GM19467 (cell line): ENCODE measurements around the gene DNAAF3.
"Not testable (repeated sequence)": the region's sequence is repeated elsewhere in the genome, so short reads cannot be mapped to it uniquely, and the experiment has no call there.

Experiments
- ATAC-seq: cut with Tn5 transposase; IDR thresholded peaks from one replicate; pipeline ENCODE4 v1.9.1; 2021; ENCODE audit warnings: mild to moderate bottlenecking, moderate library complexity; ENCODE audit not compliant: unreplicated experiment

The DNAAF3 gene

DNA sequence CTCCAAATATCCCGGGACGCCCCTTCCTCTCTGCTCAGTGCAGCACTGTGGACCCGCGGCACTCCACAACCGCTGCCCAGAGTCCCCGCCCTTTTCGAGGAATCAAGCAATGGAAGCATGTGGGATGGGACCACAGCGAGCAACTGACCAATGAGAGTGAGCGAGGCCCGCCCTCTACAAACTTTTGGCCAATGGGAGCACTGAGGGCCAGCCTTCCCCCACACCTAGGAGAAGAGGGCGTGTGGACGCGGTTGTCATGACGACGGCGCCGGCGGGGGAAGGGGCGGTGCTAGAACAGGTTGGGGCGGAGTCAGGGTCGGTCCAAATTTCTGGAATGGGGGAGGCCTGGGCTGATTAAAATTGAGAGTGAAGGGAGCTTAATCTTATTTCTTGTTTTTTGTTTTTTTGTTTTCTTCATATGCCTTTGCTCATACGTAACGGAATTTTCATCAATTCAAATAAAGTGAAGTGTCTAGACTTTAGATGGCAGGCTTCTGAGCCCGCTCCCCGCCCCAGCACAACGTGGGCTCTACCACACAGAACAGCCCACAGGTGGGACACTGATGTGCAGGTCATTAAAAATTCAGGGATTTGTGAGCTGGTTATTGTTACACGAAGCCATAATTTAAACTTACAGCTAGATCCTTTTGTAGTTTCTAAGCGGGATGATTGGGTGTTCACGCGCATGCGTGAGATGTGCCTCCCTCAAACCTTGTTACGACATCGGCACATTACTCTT, at the start of gene DNAAF3:
TSS of gene DNAAF3 (minus strand) at position 84 of the 739 bp plus-strand sequence. CDS start 200 bp downstream, outside the sequence.
- ATAC-seq, result no peak

DNA sequence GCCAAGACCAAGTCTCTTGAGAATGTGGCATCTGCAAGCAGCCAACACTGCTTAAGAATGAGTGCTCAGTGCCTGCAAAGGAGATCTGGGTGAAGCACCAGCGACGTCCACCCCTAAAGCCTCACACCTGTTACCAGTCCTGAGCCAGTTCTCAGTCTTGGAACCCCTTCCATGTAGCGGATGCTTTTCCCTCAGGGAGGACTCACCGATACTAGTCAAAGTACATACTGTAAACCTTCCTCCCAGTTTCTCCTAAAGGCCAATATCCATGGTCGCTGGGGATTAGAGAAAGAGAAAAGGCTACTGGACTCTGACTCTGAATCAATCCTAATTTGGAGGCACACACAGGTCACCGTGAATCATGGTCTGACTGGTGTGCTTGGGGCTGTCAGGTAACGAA, 47.1 kb upstream of the DNAAF3 start:
- ATAC-seq, result no peak

DNA sequence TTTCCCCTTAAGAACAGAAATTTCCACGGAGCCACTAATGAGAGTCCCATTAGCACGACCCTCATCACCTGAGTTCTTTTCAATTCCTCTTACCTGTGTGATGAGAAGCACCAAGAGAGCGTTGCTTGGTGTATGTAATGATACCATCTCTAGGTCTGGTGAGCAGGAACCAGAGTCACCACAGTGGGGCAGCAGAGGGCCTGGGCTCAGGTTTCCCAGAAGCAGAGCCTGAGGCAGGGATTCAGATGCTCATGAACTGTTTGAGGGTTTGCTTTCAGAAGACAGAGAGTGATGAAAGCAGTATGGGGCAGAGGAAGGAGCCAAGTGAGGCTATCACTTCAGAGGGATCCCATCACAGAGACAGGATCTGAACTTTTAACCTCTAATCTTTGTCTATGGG, 46.0 kb upstream of the DNAAF3 start:
- ATAC-seq, result no peak

DNA sequence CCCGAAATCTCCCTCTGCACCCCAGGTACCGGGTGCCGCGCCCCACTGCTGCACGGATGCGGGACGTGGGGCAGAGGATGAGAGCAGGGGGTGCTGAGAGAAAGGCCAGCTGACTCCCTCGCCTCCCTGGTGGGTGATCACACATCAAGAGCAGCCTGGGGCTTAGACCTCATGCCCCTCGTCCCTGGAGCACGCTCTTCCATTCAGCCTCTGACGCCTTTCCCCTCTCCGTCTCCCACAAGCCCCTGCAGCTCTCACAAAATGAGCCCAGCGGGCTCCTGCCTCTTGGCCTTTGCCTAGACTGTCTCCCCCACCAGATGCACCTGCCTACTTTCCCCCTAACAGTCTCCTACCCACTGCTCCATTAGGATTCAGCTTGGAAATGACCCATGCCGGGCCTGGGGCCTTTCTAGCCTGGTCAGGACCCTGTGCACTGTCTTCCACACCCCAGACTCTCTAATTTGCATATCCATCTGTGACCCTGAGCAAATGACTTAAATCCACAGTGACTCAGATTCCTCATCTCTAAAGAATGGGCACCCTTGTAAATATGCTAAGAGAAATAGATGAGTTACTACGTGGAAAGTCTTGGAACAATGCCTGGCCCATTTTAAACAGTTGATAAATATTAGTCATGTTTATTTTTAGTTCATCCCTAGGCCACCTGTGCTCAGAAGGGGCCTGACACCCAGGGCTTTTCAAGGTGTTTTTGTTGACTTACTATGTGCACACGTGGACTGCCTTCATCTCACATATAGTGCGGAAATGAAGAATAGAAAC, 43.5 kb upstream of the DNAAF3 start:
- no peak for ATAC-seq

DNA sequence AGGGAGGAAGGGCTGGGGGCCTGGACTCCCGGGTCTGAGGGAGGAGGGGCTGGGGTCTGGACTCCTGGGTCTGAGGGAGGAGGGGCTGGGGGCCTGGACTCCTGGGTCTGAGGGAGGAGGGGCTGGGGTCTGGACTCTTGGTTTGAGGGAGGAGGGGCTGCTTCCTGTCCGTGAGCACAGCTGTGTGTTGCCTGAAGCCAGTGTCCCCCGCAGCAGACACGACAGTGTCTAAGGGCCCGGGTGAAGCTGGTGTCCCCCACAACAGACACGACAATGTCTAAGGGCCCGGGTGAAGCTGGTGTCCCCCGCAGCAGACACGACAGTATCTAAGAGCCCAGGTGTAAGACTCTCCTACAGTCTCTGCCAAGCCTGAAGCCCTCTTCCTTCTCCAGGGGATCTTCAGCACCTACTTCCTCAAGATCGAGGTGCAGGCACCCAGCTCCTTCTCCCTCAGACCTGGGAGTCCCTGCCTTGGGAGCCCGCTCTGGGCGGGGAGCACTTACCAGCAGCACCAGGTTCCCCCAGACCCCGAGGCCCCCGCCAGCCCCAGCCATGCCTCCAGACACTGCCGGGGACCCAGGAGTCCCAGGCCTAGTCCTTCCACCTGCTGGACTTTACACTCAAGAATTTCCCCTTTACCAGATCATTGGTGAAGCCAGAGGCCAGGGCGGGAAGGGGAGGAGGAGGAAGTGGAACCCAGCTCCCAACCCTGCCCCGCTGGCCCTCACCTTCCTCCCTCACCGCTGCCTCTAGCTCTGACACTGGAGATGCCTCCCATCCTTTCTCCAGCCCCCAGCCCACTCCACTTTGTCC, 42.7 kb upstream of the DNAAF3 start, which contains the start of gene PTPRH:
TSS of gene PTPRH (minus strand) at position 622 of the 813 bp plus-strand sequence. CDS start at position 554, 68 bp downstream.
- no peak for ATAC-seq

DNA sequence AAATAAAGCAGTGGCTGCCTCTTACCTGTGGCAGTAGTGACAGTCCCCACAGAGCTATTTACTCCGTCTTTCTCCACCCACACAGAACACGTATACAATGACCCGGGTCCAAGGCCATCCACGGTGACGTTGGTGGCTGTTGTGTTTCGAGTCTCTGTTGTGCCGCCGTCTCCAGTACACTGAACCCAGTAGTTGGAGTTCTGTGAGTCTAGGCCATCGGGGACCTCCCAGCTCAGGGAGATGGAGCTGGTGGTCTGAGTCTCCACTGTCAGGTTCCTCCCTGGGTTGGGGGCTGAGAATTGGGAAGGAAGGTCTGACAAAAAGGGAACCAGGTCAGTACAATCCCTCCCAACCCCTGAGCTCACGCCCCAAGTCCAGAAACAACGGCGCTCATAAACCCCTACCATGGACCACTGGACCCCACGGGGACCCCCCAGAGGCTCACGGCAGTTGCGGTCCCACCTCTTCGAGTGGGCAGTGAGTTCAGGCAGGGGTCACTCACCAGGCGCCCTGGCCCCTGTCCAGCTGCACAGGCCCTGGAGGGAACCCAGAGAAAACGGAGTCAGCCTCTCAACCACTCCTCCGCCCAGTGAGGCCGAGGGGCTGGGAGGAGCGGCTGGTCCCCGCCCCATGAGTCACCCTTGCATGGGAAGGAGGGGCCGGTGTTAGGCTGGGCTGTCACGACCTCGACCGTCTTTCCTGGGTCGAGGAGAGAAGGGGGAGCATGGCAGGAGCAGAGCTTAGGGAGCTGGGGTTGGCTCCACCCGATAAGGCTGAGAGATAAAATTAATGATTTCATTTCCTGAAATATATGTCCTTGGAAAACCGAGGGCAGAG, 40.5 kb upstream of the DNAAF3 start:
- no peak for ATAC-seq

DNA sequence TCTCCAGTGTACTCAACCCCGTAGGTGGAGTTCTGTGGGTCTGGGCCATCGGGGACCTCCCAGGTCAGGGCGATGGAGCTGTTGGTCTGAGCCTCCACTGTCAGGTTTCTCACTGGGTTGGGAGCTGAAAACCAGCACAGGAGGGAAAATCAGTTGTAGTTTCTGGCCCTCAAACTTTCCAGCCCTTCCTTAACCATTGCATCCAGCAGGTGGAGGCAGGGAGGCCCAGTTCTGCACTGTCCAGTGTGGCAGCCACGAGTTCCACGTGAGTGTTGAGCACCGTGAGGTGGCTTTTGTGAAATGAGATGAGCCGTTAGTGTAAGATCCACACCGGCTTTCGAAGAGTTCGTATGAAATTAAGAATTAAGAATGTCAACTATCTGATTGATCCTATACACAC, 35.8 kb upstream of the DNAAF3 start:
- ATAC-seq, result not testable (repeated sequence)

DNA sequence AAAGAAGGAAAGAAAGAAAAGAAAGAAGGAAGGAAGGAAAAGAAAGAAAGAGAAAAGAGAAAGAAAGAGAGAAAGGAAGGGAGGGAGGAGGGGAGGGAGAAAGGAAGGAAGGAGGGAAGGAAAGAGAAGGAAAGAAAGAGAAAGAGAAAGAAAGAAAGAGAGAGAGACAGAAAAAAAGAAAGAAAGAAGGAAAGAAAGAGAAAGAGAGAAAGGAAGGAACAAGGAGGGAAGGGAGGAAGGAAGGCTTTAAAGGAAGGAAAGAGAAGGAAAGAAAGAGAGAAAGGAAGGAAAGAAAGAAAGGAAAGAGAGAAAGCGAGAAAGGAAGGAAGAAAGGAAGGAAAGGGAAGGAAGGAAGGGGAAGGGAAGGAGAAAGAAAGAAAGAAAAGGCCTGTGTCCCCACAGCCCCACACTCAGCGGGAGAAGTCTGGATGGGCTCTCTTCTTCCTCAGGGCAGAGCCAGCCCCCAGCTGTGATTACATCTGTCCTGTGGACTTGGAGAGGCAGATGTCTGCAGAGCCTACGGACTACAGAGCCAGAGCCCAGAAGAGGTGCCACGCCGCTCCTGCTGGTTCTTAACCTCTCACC, 33.3 kb upstream of the DNAAF3 start:
- ATAC-seq, result no peak

DNA sequence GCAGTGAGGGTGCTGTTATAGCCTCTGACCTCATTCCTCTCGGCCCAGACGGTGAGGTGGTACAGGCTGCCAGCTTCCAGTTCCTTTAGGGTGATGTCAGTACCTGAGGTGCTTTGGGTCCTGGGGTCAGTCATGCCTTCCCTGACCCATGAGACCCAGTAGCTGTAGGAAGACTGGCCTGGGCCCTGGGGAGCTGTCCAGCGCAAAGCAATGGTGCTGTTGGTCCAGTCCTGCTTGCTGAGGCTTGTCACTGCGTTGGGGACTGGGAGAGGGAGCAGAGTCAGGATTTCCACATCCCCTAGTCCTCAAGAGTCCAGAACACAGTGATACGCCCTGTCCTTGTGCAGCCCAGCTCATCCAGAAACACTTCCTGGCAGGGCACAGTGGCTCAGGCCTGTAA, 32.2 kb upstream of the DNAAF3 start:
- no peak for ATAC-seq

DNA sequence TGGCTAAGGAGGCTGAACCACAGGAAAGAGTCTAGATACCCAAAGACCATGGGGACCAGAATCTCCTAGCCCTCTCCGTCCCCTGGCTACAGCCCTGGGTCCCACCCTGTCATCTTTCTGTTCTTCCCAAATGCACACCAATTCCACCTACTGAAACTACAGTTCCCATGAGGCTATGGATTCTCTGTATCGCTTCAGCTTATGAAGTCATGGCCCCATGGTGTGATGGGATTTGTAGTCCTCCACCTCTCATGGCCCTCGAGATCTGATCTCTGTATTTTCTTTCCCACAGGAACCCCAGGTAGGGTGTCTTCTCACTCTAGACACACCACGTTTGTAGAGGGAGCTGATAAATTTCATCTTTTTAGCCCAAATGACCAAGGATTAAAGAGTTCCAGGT, 31.1 kb upstream of the DNAAF3 start:
- ATAC-seq, result no peak

DNA sequence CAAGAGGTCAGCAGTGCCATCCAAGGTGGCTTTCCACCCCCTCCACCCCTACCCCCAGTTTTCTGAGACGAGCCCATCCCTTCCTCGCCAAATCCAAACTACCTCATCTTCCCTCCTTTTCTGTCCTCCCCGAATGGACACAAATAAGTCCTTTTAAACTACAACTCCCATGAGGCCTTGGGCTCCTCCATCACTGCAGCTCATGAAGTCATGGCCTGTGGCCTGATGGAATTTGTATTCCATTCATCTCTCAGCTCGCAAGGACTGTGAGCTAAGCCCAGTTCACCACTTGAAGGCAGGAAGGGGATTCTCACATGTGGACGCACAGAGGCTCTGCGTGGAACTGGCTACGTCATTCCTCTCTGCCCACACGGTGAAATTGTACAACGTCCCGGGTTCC, 30.4 kb upstream of the DNAAF3 start:
- ATAC-seq, result no peak

DNA sequence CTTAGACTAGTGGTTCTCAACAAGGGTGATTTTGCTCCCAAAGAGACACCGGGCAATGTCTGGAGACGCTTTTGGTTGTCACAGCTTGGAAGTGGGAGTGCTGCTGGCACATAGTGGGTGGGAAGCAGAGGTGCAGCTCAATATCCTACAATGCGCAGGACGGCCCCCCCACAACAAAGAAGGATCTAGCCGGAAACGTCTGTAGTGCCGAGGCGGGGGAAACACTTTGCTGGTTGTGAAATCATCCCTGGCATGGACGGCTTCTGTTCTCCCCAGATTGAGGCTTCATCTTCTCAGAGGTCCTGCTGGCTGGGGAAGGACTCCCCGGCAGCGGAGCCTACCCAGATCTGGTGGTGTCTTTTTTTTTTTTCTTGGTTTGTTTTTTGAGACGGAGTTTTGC, 27.1 kb upstream of the DNAAF3 start:
- ATAC-seq, result no peak

DNA sequence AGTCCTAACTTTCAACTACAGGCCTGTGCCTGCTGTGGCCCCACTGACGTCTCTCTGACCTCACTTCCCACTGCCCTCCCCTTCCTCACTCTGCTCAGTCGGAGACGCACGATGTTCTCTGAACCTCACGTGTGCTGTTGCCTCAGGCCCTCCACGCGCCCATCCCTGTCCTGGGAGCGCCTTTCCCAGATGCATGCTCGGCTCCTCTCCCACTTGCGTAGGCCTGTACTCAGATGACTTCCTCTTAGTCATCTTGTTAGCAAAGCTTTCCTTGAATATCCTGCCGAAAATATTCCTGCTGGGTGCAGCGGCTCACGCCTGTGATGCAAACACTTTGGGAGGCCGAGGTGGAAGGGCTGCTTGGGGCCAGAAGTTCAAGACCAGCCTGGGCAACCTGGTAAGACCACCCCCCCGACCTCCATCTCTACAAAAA, 23.0 kb upstream of the DNAAF3 start:
- ATAC-seq, result no peak

DNA sequence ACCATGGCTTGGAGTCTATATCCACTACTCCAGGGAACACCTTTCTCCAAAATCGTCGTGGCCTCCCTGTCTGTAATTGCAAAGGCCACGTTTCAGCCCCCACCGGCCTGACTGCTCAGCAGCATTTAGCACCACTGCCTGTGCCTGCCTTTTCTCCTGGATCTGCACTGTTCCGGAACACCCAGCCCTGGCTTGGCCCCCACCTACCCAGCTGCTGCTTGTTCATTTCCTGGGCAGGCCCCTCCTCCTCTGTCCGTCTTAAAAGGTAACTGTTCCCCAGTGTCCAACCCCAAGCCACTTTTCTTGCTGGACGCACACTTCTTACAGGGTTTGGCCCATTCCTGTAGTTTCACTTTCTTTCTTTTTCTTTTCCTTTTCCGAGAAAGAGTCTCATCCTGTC, 22.2 kb upstream of the DNAAF3 start:
- no peak for ATAC-seq

DNA sequence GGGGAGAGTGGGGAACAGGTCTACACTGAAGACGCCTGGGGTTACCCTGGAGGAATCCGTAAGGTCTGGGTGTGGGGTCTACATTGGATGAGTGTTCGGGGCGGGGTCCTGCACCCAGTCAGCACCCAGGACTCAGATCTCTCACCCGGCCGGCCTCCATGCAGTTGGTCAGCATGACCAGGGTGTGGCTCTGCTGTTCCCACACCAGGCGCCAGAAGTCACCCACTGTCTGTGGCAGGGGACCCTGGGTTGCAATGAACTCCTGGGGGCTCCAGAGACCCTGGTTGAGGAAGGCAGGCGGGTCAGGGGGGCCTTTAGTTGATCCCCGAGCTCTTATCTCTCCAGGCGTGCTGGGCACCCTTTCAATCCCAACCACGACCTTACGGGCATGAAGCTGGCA, 19.7 kb upstream of the DNAAF3 start:
- ATAC-seq, result no peak

DNA sequence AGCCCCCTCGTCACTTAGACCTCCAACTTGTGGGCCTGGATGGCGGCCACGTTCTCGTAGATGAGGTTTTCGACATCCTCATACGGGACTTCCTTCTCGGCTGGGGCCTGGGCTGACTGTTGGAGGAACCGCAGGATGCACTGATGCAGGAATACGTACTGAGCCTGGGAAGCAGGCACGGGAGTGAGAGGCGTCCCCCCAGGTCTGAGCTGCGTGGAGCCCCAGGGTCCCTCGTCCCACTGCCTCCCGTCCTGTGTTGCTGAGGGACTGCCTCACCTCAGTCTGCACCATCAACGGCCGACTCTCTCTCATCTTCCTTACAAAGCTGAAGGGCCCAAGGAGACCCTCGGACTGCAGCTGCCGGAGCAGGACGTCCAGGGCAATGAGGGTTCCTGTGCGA, 15.3 kb upstream of the DNAAF3 start:
- ATAC-seq, result no peak

DNA sequence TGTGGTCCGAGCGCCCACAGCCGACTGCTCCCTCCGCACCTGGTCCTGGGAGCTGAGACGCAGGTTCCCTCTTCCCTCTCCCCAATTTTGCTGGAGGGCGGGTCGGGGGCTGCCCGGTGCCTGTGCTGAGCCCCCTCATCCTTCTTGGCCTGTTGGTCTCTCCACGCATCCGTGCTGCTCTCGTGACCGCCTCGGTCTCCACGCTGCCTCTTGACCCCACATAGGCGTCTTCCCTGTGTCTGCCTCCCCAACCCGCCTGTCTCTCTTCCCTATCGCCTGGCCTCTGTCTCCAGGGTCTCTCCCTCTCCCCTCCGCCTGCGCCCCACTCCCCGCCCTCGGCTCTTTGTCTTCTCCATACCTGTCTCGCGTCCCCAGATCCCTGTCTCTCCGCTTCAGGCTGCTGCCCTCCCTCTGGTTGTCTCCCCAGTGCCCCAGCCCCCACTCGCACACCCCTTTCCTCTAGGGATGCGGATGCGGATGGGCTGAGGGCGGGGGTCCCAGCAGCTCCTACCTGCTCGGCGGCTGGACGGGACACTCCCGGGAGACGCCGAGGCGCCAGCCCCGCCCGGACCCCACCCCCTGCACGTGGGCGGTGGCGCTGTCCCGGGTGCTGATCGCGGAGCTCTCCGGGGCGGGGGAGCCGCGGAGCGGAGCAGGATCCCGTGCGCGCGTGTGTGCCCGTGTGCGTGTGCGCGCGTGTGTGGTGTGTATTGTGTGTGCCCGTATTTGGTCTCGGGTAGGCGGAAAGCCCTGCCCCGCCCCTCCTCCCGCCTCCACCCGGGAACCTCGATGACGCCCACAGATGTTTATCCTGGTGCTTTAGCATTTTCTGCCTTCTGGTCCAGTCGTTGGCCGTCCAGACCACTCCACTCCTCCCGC, 13.4 kb upstream of the DNAAF3 start, which contains the start of gene SYT5:
TSS of gene SYT5 (minus strand) at position 684 of the 879 bp plus-strand sequence. CDS start 1,248 bp downstream, outside the sequence.
- ATAC-seq, result no peak

DNA sequence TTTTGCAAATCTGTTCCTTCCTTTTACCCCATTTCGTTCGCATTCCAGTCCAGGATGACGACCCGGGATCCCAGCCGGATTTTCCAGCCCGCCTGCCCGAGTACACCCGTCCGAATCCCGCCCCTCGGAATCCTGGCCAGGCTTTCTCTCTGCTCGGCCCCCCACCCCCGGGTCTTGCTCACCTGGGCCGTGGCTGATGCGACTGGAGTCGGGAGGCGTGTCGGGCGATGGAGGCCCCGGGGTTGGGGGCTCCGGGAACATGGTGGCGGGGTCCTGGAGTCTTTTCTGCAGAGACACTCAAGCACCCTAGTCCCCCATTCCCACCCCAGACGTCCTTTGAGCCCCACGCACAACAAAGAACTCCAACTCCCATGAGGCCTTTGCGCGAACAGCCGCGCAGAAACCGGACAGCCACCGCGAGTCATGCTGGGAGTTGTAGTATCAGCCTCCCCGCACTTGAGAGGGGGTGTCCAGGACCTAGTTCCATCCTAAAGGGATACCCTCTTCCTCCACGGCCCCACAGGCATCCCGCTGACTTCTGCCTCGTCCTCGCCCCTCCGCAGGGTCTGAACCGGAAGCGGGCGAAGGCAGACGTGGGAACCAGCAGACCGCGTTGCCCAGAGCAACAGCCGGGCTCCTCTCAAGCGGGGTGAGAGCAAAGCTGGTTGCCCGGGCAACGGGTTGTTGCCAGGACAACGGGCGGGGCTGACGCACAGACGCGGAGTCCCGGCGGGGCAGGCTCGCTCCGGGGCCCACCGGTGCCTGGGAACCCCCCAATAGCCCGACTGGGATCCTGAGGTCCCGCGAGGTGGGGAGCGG, 12.6 kb upstream of the DNAAF3 start:
- ATAC-seq, result no peak
